Endodermal cell (in vitro differentiated cells): ENCODE data around the gene CLIC4. TPM values are rescaled to one million over a fixed set of nuclear protein-coding genes. Genes with fewer than 3 reads are reported as not detected.
"Not testable (repeated sequence)": the region's sequence is repeated elsewhere in the genome, so short reads cannot be mapped to it uniquely, and the experiment has no call there.

Experiments used
- DNase-seq: peaks from one replicate; pipeline ENCODE4 v3.0.0-alpha.2; 2017
- H3K27ac ChIP-seq: 2 replicates; pipeline ENCODE4 v1.5.1; 2013; ENCODE audit warnings: mild to moderate bottlenecking, low read depth, low read length, moderate library complexity
- H3K27me3 ChIP-seq: 2 replicates; pipeline ENCODE4 v1.6.1; 2013; ENCODE audit warnings: mild to moderate bottlenecking, low read length, moderate library complexity; ENCODE audit not compliant: insufficient read depth, control insufficient read depth, poor library complexity, severe bottlenecking
- H3K36me3 ChIP-seq: 2 replicates; pipeline ENCODE4 v1.7.0; 2013; ENCODE audit warnings: mild to moderate bottlenecking, low read length, moderate library complexity; ENCODE audit not compliant: control insufficient read depth, insufficient read depth
- H3K4me1 ChIP-seq: one replicate; pipeline ENCODE4 v1.7.0; 2013; ENCODE audit warnings: low read length; ENCODE audit not compliant: control insufficient read depth, insufficient read depth
- H3K4me3 ChIP-seq: 2 replicates; pipeline ENCODE4 v1.5.1; 2013; ENCODE audit warnings: mild to moderate bottlenecking, low read length, moderate library complexity
- H3K9ac ChIP-seq: 2 replicates; pipeline ENCODE4 v1.6.1; 2013; ENCODE audit warnings: mild to moderate bottlenecking, low read length, moderate library complexity; ENCODE audit not compliant: poor library complexity, severe bottlenecking; ENCODE audit errors: extremely low read depth
- H3K9me3 ChIP-seq: 2 replicates; pipeline ENCODE4 v1.6.1; 2013; ENCODE audit warnings: mild to moderate bottlenecking, low read length, moderate library complexity; ENCODE audit not compliant: control insufficient read depth
- H3K27ac Mint-ChIP-seq: 2 replicates; pipeline ENCODE4 v1.8.0; 2020; ENCODE audit warnings: mixed read lengths
- H3K27me3 Mint-ChIP-seq: 2 replicates; pipeline ENCODE4 v1.8.0; 2021; ENCODE audit warnings: mild to moderate bottlenecking, mixed read lengths; ENCODE audit not compliant: insufficient read depth
- H3K36me3 Mint-ChIP-seq: 2 replicates; pipeline ENCODE4 v1.8.0; 2020; ENCODE audit warnings: low read depth, mixed read lengths
- H3K4me1 Mint-ChIP-seq: 2 replicates; pipeline ENCODE4 v1.8.0; 2020; ENCODE audit warnings: mixed read lengths
- H3K4me3 Mint-ChIP-seq: 2 replicates; pipeline ENCODE4 v1.8.0; 2020; ENCODE audit warnings: mild to moderate bottlenecking, moderate library complexity, mixed read lengths
- H3K9me3 Mint-ChIP-seq: 2 replicates; pipeline ENCODE4 v1.8.0; 2020; ENCODE audit warnings: mild to moderate bottlenecking, mixed read lengths
- CTCF ChIP-seq: fragments of 200-600 bp; sonication (generic); conservative IDR thresholded peaks from 2 replicates; pipeline ENCODE4 v1.5.0; 2021; ENCODE audit warnings: antibody characterized with exemption, mild to moderate bottlenecking
- WGBS, 2 experiments: methylation state at CpG; one replicate each; pipeline versions ENCODE4 v1.1.5 to v1.1.7; 2013; ENCODE audit warnings: missing lambda C conversion rate in 2 of 2, mixed read lengths in 1 of 2; ENCODE audit not compliant: insufficient coverage in 1 of 2, insufficient read length in 1 of 2; 5-methylcytosine and 5-hydroxymethylcytosine counted together
- total RNA-seq, 2 donors: library from RNA; stranded (reverse); fragmentation: NEBNext Ultra II Directional in 1 of 2; extraction: Animal tissue kit (Norgen Biotek cat#: 25700) in 1 of 2; gene quantifications; 2 replicates in 1 of 2; 3 replicates in 1 of 2; pipeline ENCODE4 v1.2.1, GENCODE V29; 2021

Gene CLIC4
- total RNA-seq, 2 donors from 2014 or later, result 119 to 146 TPM

DNA sequence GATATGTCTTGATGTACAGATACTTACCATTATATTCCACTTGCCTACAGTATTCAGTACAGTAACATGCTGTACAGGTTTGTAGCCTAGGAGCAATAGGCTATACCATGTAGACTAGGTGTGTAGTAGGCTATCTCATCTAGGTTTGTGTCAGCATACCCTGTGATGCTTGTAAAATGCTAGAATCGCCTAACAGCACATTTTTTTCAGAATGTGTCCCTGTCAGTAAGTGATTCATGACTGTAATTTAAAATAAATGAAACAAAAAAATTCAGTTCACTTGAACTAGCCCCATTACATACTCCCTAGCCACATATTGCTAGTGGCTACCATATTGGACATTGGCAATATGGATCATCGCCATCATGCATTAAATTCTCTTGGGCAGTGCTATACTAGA, 51.3 kb downstream of the CLIC4 start:
- 97% methylated on average over 2 of the region's 2 CpGs; no CpG with 5 or more reads in 1 of the 2 experiments for WGBS, 2 experiments
- no peak overlapping the region for H3K9ac ChIP-seq
- H3K36me3 ChIP-seq, result peaks cover 21% of the 10 kb centered on the region
- H3K4me1 ChIP-seq, result no peaks in the 10 kb centered on the region
- no peaks in the 10 kb centered on the region for H3K27me3 ChIP-seq
- Mint-ChIP-seq H3K4me3 (no peak overlapping the region), H3K9me3 (peaks cover 26% of the 10 kb centered on the region), H3K36me3 (peaks cover 28% of the 10 kb centered on the region), H3K27ac (no peak overlapping the region), H3K4me1 (peaks cover 18% of the 10 kb centered on the region), H3K27me3 (peaks cover 1% of the 10 kb centered on the region)
- H3K4me3 ChIP-seq, result no peak overlapping the region
- peaks cover 15% of the 10 kb centered on the region for H3K9me3 ChIP-seq
- no peak for TF ChIP-seq CTCF
- no peak for DNase-seq
- H3K27ac ChIP-seq, result no peak overlapping the region

GRCh38 chr1:24799242-24799641, 54.0 kb downstream of the CLIC4 start:
- peaks cover 26% of the 10 kb centered on the region for H3K9me3 Mint-ChIP-seq
- peaks cover 36% of the 10 kb centered on the region for H3K36me3 ChIP-seq
- not testable (repeated sequence) for H3K27me3 ChIP-seq, H3K4me3 ChIP-seq, H3K4me3 Mint-ChIP-seq, H3K4me1 ChIP-seq, H3K27me3 Mint-ChIP-seq, H3K27ac ChIP-seq, H3K27ac Mint-ChIP-seq, H3K9ac ChIP-seq, DNase-seq
- peaks cover 29% of the 10 kb centered on the region for H3K4me1 Mint-ChIP-seq
- peaks cover 15% of the 10 kb centered on the region for H3K9me3 ChIP-seq
- 96 to 97% methylated on average over 5 to 23 of the region's 33 CpGs for WGBS, 2 experiments
- H3K36me3 Mint-ChIP-seq, result peaks cover 31% of the 10 kb centered on the region

- WGBS, 2 experiments, result 89 to 100% methylated on average over 1 of the region's 1 CpG
- H3K27ac ChIP-seq, result no peak overlapping the region
- H3K36me3 ChIP-seq, result peaks cover 52% of the 10 kb centered on the region
- H3K4me1 ChIP-seq, result peaks cover 3% of the 10 kb centered on the region
- Mint-ChIP-seq H3K9me3 (peaks cover 26% of the 10 kb centered on the region), H3K27ac (peak overlapping the region; percentile 93), H3K36me3 (peaks cover 43% of the 10 kb centered on the region), H3K27me3 (peaks cover 1% of the 10 kb centered on the region), H3K4me1 (peaks cover 29% of the 10 kb centered on the region), H3K4me3 (peak overlapping the region; percentile 8)
- no peak overlapping the region for H3K9ac ChIP-seq
- TF ChIP-seq CTCF, result no peak
- no peaks in the 10 kb centered on the region for H3K27me3 ChIP-seq
- no peak overlapping the region for H3K4me3 ChIP-seq
- no peak for DNase-seq
- peaks cover 15% of the 10 kb centered on the region for H3K9me3 ChIP-seq
These were observed 55.9 kb downstream of the CLIC4 start for GRCh38 chr1:24801176-24801575.

DNA sequence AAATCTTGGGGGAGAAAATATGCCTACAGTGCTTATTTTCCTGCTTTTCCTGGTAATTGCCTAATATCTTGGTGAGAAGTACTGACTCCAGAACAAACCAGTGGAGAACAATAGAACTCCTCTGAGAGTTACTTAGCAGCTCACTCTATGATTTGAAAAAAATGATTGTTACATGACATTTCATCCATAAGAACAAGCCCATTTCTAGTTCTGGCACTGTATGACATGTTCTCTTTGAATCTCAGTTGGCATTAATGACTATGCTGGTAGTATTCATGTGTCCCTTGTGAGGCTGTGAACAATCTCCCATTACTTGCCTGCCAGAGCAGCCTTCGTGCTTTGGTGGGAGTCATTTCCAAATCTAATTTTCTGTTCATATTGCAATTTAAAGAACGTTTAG, 58.0 kb downstream of the CLIC4 start:
- H3K27ac ChIP-seq, result no peak overlapping the region
- peaks cover 3% of the 10 kb centered on the region for H3K4me1 ChIP-seq
- peak overlapping the region; percentile 9 for H3K27ac Mint-ChIP-seq
- H3K36me3 Mint-ChIP-seq, result peaks cover 36% of the 10 kb centered on the region
- H3K4me3 Mint-ChIP-seq, result no peak overlapping the region
- H3K27me3 ChIP-seq, result no peaks in the 10 kb centered on the region
- no peak for TF ChIP-seq CTCF
- H3K4me1 Mint-ChIP-seq, result peaks cover 29% of the 10 kb centered on the region
- H3K36me3 ChIP-seq, result peaks cover 51% of the 10 kb centered on the region
- peaks cover 4% of the 10 kb centered on the region for H3K9me3 ChIP-seq
- peaks cover 1% of the 10 kb centered on the region for H3K27me3 Mint-ChIP-seq
- DNase-seq, result no peak
- H3K9ac ChIP-seq, result no peak overlapping the region
- H3K4me3 ChIP-seq, result no peak overlapping the region
- WGBS, 2 experiments, result 90 to 93% methylated on average over 2 of the region's 2 CpGs
- H3K9me3 Mint-ChIP-seq, result peaks cover 15% of the 10 kb centered on the region
